ENCODE data around the gene RNASEH2A.

DNA sequence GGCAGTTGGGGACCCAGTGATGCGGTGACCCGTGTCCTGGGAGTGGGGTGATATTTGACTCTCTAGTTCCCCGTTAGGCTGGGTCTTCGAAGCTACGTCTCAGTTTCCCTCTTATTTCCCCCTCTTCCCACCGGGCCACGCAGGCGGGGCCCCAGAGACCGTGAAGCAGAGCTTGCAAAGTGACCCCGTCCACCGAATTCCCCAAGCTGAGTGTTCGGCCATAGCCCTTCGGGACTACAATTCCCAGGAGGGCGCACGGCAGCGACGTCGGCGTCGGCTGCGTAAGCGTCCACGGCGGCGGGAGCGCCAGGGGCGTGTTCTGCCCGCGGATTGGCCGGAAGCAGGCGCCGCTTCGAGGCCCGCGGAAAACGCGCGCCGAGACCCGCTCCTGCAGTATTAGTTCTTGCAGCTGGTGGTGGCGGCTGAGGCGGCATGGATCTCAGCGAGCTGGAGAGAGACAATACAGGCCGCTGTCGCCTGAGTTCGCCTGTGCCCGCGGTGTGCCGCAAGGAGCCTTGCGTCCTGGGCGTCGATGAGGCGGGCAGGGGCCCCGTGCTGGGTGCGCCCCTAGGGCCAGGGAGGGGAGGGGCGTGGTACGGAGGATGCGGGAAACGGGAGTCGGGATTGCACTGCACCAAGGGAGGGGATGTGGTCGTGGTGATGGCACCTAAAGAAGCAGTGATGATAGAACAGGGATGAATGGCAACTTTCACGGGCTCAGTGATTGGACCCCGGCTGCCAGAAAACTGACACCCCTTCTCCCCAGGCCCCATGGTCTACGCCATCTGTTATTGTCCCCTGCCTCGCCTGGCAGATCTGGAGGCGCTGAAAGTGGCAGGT is at the start of gene RNASEH2A:
- TF ChIP-seq POLR2A (IDR thresholded peaks at IDR 0.05): no peak
- TF ChIP-seq, protein P1, sequence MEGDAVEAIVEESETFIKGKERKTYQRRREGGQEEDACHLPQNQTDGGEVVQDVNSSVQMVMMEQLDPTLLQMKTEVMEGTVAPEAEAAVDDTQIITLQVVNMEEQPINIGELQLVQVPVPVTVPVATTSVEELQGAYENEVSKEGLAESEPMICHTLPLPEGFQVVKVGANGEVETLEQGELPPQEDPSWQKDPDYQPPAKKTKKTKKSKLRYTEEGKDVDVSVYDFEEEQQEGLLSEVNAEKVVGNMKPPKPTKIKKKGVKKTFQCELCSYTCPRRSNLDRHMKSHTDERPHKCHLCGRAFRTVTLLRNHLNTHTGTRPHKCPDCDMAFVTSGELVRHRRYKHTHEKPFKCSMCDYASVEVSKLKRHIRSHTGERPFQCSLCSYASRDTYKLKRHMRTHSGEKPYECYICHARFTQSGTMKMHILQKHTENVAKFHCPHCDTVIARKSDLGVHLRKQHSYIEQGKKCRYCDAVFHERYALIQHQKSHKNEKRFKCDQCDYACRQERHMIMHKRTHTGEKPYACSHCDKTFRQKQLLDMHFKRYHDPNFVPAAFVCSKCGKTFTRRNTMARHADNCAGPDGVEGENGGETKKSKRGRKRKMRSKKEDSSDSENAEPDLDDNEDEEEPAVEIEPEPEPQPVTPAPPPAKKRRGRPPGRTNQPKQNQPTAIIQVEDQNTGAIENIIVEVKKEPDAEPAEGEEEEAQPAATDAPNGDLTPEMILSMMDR (IDR thresholded peaks at IDR 0.05): no peak
- TF ChIP-seq EP300 (IDR thresholded peaks at IDR 0.05): no peak
